Measurements from ENCODE around the gene ZDHHC19.
"Not testable (repeated sequence)": the region's sequence is repeated elsewhere in the genome, so short reads cannot be mapped to it uniquely, and the experiment has no call there.

ZDHHC19 gene

GRCh38 chr3:196210673-196211556, at the start of gene ZDHHC19:
ZDHHC19 (minus strand) TSS chr3:196211400; CDS start chr3:196211315, 85 bp downstream.
- no peak for DNase-seq (ENCODE audit: low read depth)

- DNase-seq (ENCODE audit: low read depth): no peak
Measured at GRCh38 chr3:196260784-196261183, 49.6 kb upstream of the ZDHHC19 start.

- DNase-seq (ENCODE audit: low read depth): no peak
Measured at GRCh38 chr3:196255776-196256175, 44.6 kb upstream of the ZDHHC19 start.

- no peak for DNase-seq (ENCODE audit: low read depth)
Measured at GRCh38 chr3:196254376-196255283, 43.4 kb upstream of the ZDHHC19 start.

GRCh38 chr3:196251918-196252317, 40.7 kb upstream of the ZDHHC19 start:
- DNase-seq (ENCODE audit: low read depth): no peak

- DNase-seq (ENCODE audit: low read depth): peak; percentile 87
Measured at GRCh38 chr3:196246612-196247308, 35.6 kb upstream of the ZDHHC19 start.

GRCh38 chr3:196244166-196244565, 33.0 kb upstream of the ZDHHC19 start:
- not testable (repeated sequence) for DNase-seq (ENCODE audit: low read depth)

GRCh38 chr3:196241704-196242103, 30.5 kb upstream of the ZDHHC19 start:
- no peak for DNase-seq (ENCODE audit: low read depth)

GRCh38 chr3:196240424-196240823, 29.2 kb upstream of the ZDHHC19 start:
- no peak for DNase-seq (ENCODE audit: low read depth)

- DNase-seq (ENCODE audit: low read depth): peak; percentile 57
Measured at GRCh38 chr3:196238612-196239560, 27.7 kb upstream of the ZDHHC19 start.

- DNase-seq (ENCODE audit: low read depth): no peak
Measured at GRCh38 chr3:196237203-196237602, 26.0 kb upstream of the ZDHHC19 start.

GRCh38 chr3:196236223-196236622, 25.0 kb upstream of the ZDHHC19 start:
- no peak for DNase-seq (ENCODE audit: low read depth)

GRCh38 chr3:196235452-196236122, 24.4 kb upstream of the ZDHHC19 start:
- no peak for DNase-seq (ENCODE audit: low read depth)

- DNase-seq (ENCODE audit: low read depth): no peak
Measured at GRCh38 chr3:196232882-196233251, 21.7 kb upstream of the ZDHHC19 start.

- DNase-seq (ENCODE audit: low read depth): no peak
Measured at GRCh38 chr3:196232154-196232881, 21.1 kb upstream of the ZDHHC19 start.

GRCh38 chr3:196227629-196228493, 16.7 kb upstream of the ZDHHC19 start:
- DNase-seq (ENCODE audit: low read depth): peak; percentile 66

- DNase-seq (ENCODE audit: low read depth): no peak
Measured at GRCh38 chr3:196227121-196227561, 15.9 kb upstream of the ZDHHC19 start.

GRCh38 chr3:196225763-196226364, 14.7 kb upstream of the ZDHHC19 start:
- no peak for DNase-seq (ENCODE audit: low read depth)
